Measurements from ENCODE around the gene GFOD1. TPM values are rescaled to one million over a fixed set of nuclear protein-coding genes. Genes with fewer than 3 reads are reported as not detected.
A peak's percentile ranks its signal among the peaks of the same experiment; 100 is the strongest.

The GFOD1 gene
- total RNA-seq, 4 donors from 2014 or later: 21.8 to 49.4 (median 31.1) TPM

GRCh38 chr6:13398069-13398381, 89.4 kb downstream of the GFOD1 start:
- Histone ChIP-seq H3K27ac (no peak overlapping the region), H3K27me3 (no peaks in the 10 kb centered on the region), H3K36me3 (no peaks in the 10 kb centered on the region), H3K4me3 (no peak overlapping the region), H3K4me1 (peaks cover 0 to 32% (median 12%) of the 10 kb centered on the region in 4 donors), H3K9me3 (no peaks in the 10 kb centered on the region)
- no peak for TF ChIP-seq EP300 (IDR thresholded peaks at IDR 0.05)
- TF ChIP-seq POLR2A (IDR thresholded peaks at IDR 0.05): no peak
- TF ChIP-seq, protein P1, sequence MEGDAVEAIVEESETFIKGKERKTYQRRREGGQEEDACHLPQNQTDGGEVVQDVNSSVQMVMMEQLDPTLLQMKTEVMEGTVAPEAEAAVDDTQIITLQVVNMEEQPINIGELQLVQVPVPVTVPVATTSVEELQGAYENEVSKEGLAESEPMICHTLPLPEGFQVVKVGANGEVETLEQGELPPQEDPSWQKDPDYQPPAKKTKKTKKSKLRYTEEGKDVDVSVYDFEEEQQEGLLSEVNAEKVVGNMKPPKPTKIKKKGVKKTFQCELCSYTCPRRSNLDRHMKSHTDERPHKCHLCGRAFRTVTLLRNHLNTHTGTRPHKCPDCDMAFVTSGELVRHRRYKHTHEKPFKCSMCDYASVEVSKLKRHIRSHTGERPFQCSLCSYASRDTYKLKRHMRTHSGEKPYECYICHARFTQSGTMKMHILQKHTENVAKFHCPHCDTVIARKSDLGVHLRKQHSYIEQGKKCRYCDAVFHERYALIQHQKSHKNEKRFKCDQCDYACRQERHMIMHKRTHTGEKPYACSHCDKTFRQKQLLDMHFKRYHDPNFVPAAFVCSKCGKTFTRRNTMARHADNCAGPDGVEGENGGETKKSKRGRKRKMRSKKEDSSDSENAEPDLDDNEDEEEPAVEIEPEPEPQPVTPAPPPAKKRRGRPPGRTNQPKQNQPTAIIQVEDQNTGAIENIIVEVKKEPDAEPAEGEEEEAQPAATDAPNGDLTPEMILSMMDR (IDR thresholded peaks at IDR 0.05): no peak
- WGBS, 2 donors: 63 to 69% methylated on average over 6 of the region's 6 CpGs
- DNase-seq (ENCODE audit: low spot score in 2 of 2): no peak

DNA sequence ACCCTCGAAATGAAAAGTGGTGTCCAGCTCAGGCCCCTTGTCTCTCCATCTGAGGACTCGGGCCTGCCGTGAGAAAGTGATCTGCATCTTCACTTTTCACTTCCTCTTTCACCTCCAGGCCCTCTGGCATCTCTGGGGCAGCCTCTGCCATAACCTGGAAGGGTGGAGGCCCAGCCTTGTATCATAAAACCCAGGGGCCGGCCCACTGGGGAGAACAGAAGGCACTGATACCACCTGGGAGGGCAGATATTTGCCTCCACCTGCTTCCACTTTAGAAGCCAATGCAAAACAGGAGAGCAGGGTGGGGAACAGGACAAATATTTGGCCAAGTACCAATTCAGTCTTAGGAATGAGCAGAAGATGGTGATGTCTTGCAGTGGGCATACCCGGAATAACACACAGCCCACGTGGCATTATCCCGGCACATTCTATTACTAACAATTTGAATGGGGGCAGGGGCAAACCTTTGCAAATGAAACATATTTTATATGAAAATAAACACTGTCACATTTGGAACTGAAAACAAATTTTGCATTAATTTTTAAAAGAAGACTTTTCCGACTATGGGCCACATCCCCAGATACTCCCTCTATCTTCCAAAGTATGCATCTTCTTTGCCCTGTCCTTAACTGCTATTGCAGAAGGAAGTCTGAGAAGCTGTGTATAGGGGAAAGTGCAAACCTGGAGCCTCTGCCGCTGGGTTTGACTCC, 89.9 kb downstream of the GFOD1 start:
- DNase-seq (ENCODE audit: low spot score in 2 of 2): no peak
- no peaks in the 10 kb centered on the region for H3K9me3 ChIP-seq
- no peaks in the 10 kb centered on the region for H3K36me3 ChIP-seq
- WGBS, 2 donors: 62 to 66% methylated on average over 9 of the region's 9 CpGs
- peaks cover 0 to 32% (median 12%) of the 10 kb centered on the region in 4 donors for H3K4me1 ChIP-seq
- TF ChIP-seq EP300 (IDR thresholded peaks at IDR 0.05): no peak
- no peak for TF ChIP-seq POLR2A (IDR thresholded peaks at IDR 0.05)
- TF ChIP-seq, protein P1 (IDR thresholded peaks at IDR 0.05): no peak
- no peaks in the 10 kb centered on the region for H3K27me3 ChIP-seq
- H3K27ac ChIP-seq: no peak overlapping the region
- no peak overlapping the region for H3K4me3 ChIP-seq

- Histone ChIP-seq H3K27ac (peak overlapping the region in 2 of 4 donors; percentile 18 to 49), H3K4me3 (no peak overlapping the region), H3K4me1 (peaks cover 0 to 32% (median 12%) of the 10 kb centered on the region in 4 donors), H3K27me3 (no peaks in the 10 kb centered on the region), H3K9me3 (no peaks in the 10 kb centered on the region), H3K36me3 (no peaks in the 10 kb centered on the region)
- no peak for DNase-seq (ENCODE audit: low spot score in 2 of 2)
- TF ChIP-seq, protein P1 (IDR thresholded peaks at IDR 0.05): no peak
- TF ChIP-seq EP300 (IDR thresholded peaks at IDR 0.05) (no peak), POLR2A (IDR thresholded peaks at IDR 0.05) (no peak)
- WGBS, 2 donors: 91 to 96% methylated on average over 3 of the region's 3 CpGs
Observed at GRCh38 chr6:13396241-13396792, 91.1 kb downstream of the GFOD1 start.

GRCh38 chr6:13395272-13396237, 91.8 kb downstream of the GFOD1 start:
- no peak overlapping the region for H3K4me3 ChIP-seq
- TF ChIP-seq, protein P1 (IDR thresholded peaks at IDR 0.05): no peak
- peak overlapping the region in 2 of 4 donors; percentile 40 to 49 for H3K27ac ChIP-seq
- DNase-seq (ENCODE audit: low spot score in 2 of 2): peak; percentile 47 to 71
- peaks cover 0 to 32% (median 12%) of the 10 kb centered on the region in 4 donors for H3K4me1 ChIP-seq
- H3K9me3 ChIP-seq: no peaks in the 10 kb centered on the region
- no peaks in the 10 kb centered on the region for H3K27me3 ChIP-seq
- 53 to 57% methylated on average over 12 of the region's 12 CpGs for WGBS, 2 donors
- H3K36me3 ChIP-seq: no peaks in the 10 kb centered on the region
